ENCODE results near the gene AGAP3. TPM values are rescaled to one million over a fixed set of nuclear protein-coding genes. Genes with fewer than 3 reads are reported as not detected.
"Not testable (repeated sequence)": the region's sequence is repeated elsewhere in the genome, so short reads cannot be mapped to it uniquely, and the experiment has no call there.

Gene AGAP3
- polyA plus RNA-seq (2012; ENCODE audit: missing spikeins), result 22.6 TPM

- DNase-seq (ENCODE audit: insufficient read length) (peak; percentile 87), FAIRE-seq (peak; percentile 56)
- TF ChIP-seq TAF1 (IDR thresholded peaks at IDR 0.05; ENCODE audit: borderline replicate concordance, low read depth, low read length) (no peak), POLR2AphosphoS5 (IDR thresholded peaks at IDR 0.05; ENCODE audit: low read depth, low read length) (no peak), POLR2A (IDR thresholded peaks at IDR 0.05; ENCODE audit: low read depth, low read length) (peak; percentile 60; the same call in 1 of the 2 replicates)
Measured at GRCh38 chr7:151085691-151086620, at the start of gene AGAP3. AGAP3 (plus strand) TSS chr7:151086475; CDS start chr7:151086742, 267 bp downstream.

- no peak for DNase-seq (ENCODE audit: insufficient read length)
- TF ChIP-seq POLR2A (IDR thresholded peaks at IDR 0.05; ENCODE audit: low read depth, low read length) (no peak), TAF1 (IDR thresholded peaks at IDR 0.05; ENCODE audit: borderline replicate concordance, low read depth, low read length) (no peak), POLR2AphosphoS5 (IDR thresholded peaks at IDR 0.05; ENCODE audit: low read depth, low read length) (no peak)
- FAIRE-seq, result no peak
Measured at GRCh38 chr7:151038951-151039849, 47.1 kb upstream of the AGAP3 start.

- TF ChIP-seq POLR2A (IDR thresholded peaks at IDR 0.05; ENCODE audit: low read depth, low read length) (no peak), POLR2AphosphoS5 (IDR thresholded peaks at IDR 0.05; ENCODE audit: low read depth, low read length) (no peak), TAF1 (IDR thresholded peaks at IDR 0.05; ENCODE audit: borderline replicate concordance, low read depth, low read length) (no peak)
- FAIRE-seq, result no peak
Measured at GRCh38 chr7:151039850-151040548, 46.3 kb upstream of the AGAP3 start.

GRCh38 chr7:151040616-151041375 lies 45.5 kb upstream of the AGAP3 start:
- DNase-seq (ENCODE audit: insufficient read length), result no peak
- no peak for FAIRE-seq

More at GRCh38 chr7:151039850-151040548, 46.3 kb upstream of the AGAP3 start:
- no peak for DNase-seq (ENCODE audit: insufficient read length)

GRCh38 chr7:151043449-151043848 lies 42.8 kb upstream of the AGAP3 start:
- FAIRE-seq; DNase-seq (ENCODE audit: insufficient read length): not testable (repeated sequence)

More at GRCh38 chr7:151040616-151041375, 45.5 kb upstream of the AGAP3 start:
- TF ChIP-seq TAF1 (IDR thresholded peaks at IDR 0.05; ENCODE audit: borderline replicate concordance, low read depth, low read length) (no peak), POLR2A (IDR thresholded peaks at IDR 0.05; ENCODE audit: low read depth, low read length) (no peak), POLR2AphosphoS5 (IDR thresholded peaks at IDR 0.05; ENCODE audit: low read depth, low read length) (no peak)

- no peak for TF ChIP-seq POLR2AphosphoS5 (IDR thresholded peaks at IDR 0.05; ENCODE audit: low read depth, low read length)
- no peak for TF ChIP-seq POLR2A (IDR thresholded peaks at IDR 0.05; ENCODE audit: low read depth, low read length)
- TF ChIP-seq TAF1 (IDR thresholded peaks at IDR 0.05; ENCODE audit: borderline replicate concordance, low read depth, low read length), result no peak
- DNase-seq (ENCODE audit: insufficient read length), result no peak
- no peak for FAIRE-seq
Measured at GRCh38 chr7:151043959-151044358, 42.3 kb upstream of the AGAP3 start.

- TF ChIP-seq POLR2AphosphoS5 (IDR thresholded peaks at IDR 0.05; ENCODE audit: low read depth, low read length) (no peak), TAF1 (IDR thresholded peaks at IDR 0.05; ENCODE audit: borderline replicate concordance, low read depth, low read length) (no peak), POLR2A (IDR thresholded peaks at IDR 0.05; ENCODE audit: low read depth, low read length) (no peak)
- no peak for FAIRE-seq
- no peak for DNase-seq (ENCODE audit: insufficient read length)
Measured at GRCh38 chr7:151045262-151045661, 41.0 kb upstream of the AGAP3 start.

GRCh38 chr7:151045967-151046366 lies 40.3 kb upstream of the AGAP3 start:
- TF ChIP-seq POLR2AphosphoS5 (IDR thresholded peaks at IDR 0.05; ENCODE audit: low read depth, low read length) (no peak), POLR2A (IDR thresholded peaks at IDR 0.05; ENCODE audit: low read depth, low read length) (no peak), TAF1 (IDR thresholded peaks at IDR 0.05; ENCODE audit: borderline replicate concordance, low read depth, low read length) (no peak)
- DNase-seq (ENCODE audit: insufficient read length) (no peak), FAIRE-seq (no peak)

GRCh38 chr7:151046603-151047573 lies 39.4 kb upstream of the AGAP3 start:
- DNase-seq (ENCODE audit: insufficient read length) (no peak), FAIRE-seq (no peak)
- TF ChIP-seq POLR2AphosphoS5 (IDR thresholded peaks at IDR 0.05; ENCODE audit: low read depth, low read length) (no peak), POLR2A (IDR thresholded peaks at IDR 0.05; ENCODE audit: low read depth, low read length) (no peak), TAF1 (IDR thresholded peaks at IDR 0.05; ENCODE audit: borderline replicate concordance, low read depth, low read length) (no peak)

All from GM12892 (cell line).